HUES48 (cell line): Measurements from ENCODE around the gene ZBTB22.
A peak's percentile ranks its signal among the peaks of the same experiment; 100 is the strongest.

ENCODE experiments used
- H3K27ac ChIP-seq: one replicate; pipeline ENCODE4 v1.7.0; 2013; ENCODE audit warnings: low read depth, low read length, inconsistent platforms
- H3K27me3 ChIP-seq: 2 replicates; pipeline ENCODE4 v1.6.1; 2013; ENCODE audit warnings: mild to moderate bottlenecking, low read length; ENCODE audit not compliant: control insufficient read depth, insufficient read depth
- H3K36me3 ChIP-seq: 2 replicates; pipeline ENCODE4 v1.6.1; 2013; ENCODE audit warnings: low read length; ENCODE audit not compliant: control insufficient read depth, insufficient read depth
- H3K4me1 ChIP-seq: 2 replicates; pipeline ENCODE4 v1.6.1; 2013; ENCODE audit warnings: mild to moderate bottlenecking, low read length; ENCODE audit not compliant: control insufficient read depth, insufficient read depth
- H3K4me3 ChIP-seq: 2 replicates; pipeline ENCODE4 v1.5.1; 2013; ENCODE audit warnings: mild to moderate bottlenecking, low read depth, low read length
- H3K9ac ChIP-seq: 2 replicates; pipeline ENCODE4 v1.6.1; 2013; ENCODE audit warnings: mild to moderate bottlenecking, low read depth, low read length, moderate library complexity
- H3K9me3 ChIP-seq: 2 replicates; pipeline ENCODE4 v1.6.1; 2013; ENCODE audit warnings: low read length; ENCODE audit not compliant: control insufficient read depth, insufficient read depth

The ZBTB22 gene

GRCh38 chr6:33297956-33298772 lies 19.4 kb downstream of the ZBTB22 start:
- H3K36me3 ChIP-seq = peaks cover 27% of the 10 kb centered on the region
- peak overlapping the region; percentile 85 for H3K27ac ChIP-seq
- H3K27me3 ChIP-seq = no peaks in the 10 kb centered on the region
- peak overlapping the region; percentile 96 for H3K4me3 ChIP-seq
- no peak overlapping the region for H3K9ac ChIP-seq
- no peaks in the 10 kb centered on the region; the same call in 1 of the 2 replicates for H3K4me1 ChIP-seq
- no peaks in the 10 kb centered on the region for H3K9me3 ChIP-seq

GRCh38 chr6:33297406-33297955 lies 20.1 kb downstream of the ZBTB22 start:
- peaks cover 34% of the 10 kb centered on the region for H3K36me3 ChIP-seq
- no peaks in the 10 kb centered on the region; the same call in 1 of the 2 replicates for H3K4me1 ChIP-seq
- no peaks in the 10 kb centered on the region for H3K27me3 ChIP-seq
- no peaks in the 10 kb centered on the region for H3K9me3 ChIP-seq
- peak overlapping the region; percentile 96 for H3K4me3 ChIP-seq
- H3K9ac ChIP-seq = 0 out of 2 replicates have a peak overlapping the region, but pooled peaks have one; percentile 22
- H3K27ac ChIP-seq = peak overlapping the region; percentile 85

DNA sequence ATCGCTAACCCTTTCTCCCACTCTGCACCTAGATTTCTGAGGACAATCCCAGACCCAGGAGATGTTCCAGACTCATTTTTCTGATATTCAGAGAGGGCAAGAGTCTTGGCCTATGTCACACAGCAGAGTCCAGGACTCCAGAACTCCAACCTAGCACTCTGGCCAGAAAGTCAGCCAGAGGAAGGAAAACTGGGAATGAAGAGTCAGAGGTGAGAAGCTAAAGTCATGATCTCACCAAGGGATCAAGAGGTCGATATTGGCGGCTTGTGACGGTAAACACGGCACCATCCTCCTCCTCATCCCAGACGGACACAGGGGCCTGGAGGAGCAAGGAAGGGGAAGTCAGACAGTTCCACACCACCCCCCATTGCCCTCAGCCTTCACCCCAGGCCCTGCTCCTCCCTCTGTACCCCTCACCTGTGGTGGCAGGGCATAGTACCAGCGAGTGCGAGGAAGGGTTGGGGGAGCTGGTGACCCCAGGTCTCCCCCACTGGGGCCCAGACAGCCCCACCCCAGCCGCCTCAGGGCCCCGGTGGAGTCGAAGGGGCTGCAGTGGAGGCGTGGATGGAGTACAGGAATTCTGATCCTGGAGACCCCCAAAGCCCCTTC lies 20.6 kb downstream of the ZBTB22 start:
- Histone ChIP-seq H3K36me3 (peaks cover 40% of the 10 kb centered on the region), H3K27me3 (no peaks in the 10 kb centered on the region), H3K27ac (peak overlapping the region; percentile 85), H3K9ac (0 out of 2 replicates have a peak overlapping the region, but pooled peaks have one; percentile 22), H3K4me3 (peak overlapping the region; percentile 96), H3K4me1 (no peaks in the 10 kb centered on the region; the same call in 1 of the 2 replicates), H3K9me3 (no peaks in the 10 kb centered on the region)

DNA sequence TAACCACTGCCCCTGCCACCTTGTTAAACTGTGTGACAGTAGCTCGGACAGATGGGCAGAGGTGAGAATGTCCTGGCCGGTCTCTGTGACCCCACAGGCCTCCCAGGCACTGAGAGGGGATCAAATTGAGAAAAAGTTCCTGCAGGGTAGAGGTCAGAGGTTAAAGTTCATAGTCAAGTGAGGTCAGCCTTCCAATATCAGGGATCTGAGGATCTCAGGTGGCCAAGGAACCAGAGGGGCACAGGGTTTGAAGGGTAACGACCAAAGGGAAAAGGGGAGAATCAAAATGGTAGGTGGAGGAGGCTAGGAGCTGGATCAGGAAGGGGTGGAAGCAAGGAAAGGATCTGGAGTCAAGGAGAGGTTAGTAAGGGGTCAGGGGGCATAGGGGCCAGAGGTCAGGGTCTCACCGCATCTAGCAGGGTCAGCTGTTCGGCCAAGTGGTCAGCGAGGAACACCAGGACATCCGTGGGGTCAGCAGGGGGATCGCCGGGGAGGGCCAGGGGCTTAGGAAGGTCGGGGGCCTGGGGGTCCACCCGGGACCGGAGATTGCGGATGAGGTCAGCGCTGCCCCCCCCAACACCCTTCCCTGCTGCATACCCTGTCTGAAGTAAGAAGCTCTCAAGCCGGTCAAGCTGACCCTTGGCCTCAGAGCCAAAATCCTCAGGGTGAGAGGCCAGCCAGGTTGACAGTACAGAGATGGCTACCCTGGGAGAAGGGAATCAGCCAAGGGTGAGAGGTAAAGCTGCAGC lies 21.7 kb downstream of the ZBTB22 start:
- no peaks in the 10 kb centered on the region for H3K9me3 ChIP-seq
- peaks cover 51% of the 10 kb centered on the region for H3K36me3 ChIP-seq
- H3K27me3 ChIP-seq = no peaks in the 10 kb centered on the region
- no peak overlapping the region for H3K9ac ChIP-seq
- no peaks in the 10 kb centered on the region; the same call in 1 of the 2 replicates for H3K4me1 ChIP-seq
- H3K4me3 ChIP-seq = no peak overlapping the region
- no peak overlapping the region for H3K27ac ChIP-seq

GRCh38 chr6:33294086-33294823 lies 23.3 kb downstream of the ZBTB22 start:
- Histone ChIP-seq H3K4me3 (no peak overlapping the region), H3K9me3 (no peaks in the 10 kb centered on the region), H3K9ac (no peak overlapping the region), H3K27me3 (no peaks in the 10 kb centered on the region), H3K27ac (no peak overlapping the region), H3K36me3 (peaks cover 56% of the 10 kb centered on the region), H3K4me1 (no peaks in the 10 kb centered on the region; the same call in 1 of the 2 replicates)

- H3K4me1 ChIP-seq = no peaks in the 10 kb centered on the region; the same call in 1 of the 2 replicates
- H3K27ac ChIP-seq = no peak overlapping the region
- no peak overlapping the region for H3K9ac ChIP-seq
- H3K9me3 ChIP-seq = no peaks in the 10 kb centered on the region
- H3K27me3 ChIP-seq = no peaks in the 10 kb centered on the region
- H3K4me3 ChIP-seq = no peak overlapping the region
- peaks cover 56% of the 10 kb centered on the region for H3K36me3 ChIP-seq
Measured at GRCh38 chr6:33292996-33293682, 24.4 kb downstream of the ZBTB22 start.

DNA sequence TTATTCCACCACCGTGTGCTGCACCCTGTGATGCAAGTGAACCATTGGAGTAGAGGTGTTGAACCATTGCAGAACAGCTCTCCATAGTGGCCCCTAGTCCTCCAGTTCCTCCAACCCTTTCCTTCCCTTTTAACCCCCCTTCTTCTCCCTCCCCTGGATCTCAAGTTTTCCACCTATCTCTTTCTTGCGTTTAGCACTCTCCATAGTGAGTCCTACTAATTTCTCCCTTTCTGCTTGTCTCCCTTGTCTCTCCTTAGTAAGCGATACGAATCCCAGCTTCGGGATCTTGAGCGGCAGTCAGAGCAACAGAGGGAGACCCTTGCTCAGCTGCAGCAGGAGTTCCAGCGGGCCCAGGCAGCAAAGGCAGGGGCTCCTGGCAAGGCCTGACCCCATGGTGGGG lies 27.1 kb downstream of the ZBTB22 start:
- no peaks in the 10 kb centered on the region for H3K4me1 ChIP-seq
- H3K27me3 ChIP-seq = no peaks in the 10 kb centered on the region
- H3K4me3 ChIP-seq = peak overlapping the region; percentile 98
- H3K9ac ChIP-seq = no peak overlapping the region
- H3K36me3 ChIP-seq = peaks cover 69% of the 10 kb centered on the region
- no peak overlapping the region for H3K27ac ChIP-seq
- H3K9me3 ChIP-seq = no peaks in the 10 kb centered on the region

DNA sequence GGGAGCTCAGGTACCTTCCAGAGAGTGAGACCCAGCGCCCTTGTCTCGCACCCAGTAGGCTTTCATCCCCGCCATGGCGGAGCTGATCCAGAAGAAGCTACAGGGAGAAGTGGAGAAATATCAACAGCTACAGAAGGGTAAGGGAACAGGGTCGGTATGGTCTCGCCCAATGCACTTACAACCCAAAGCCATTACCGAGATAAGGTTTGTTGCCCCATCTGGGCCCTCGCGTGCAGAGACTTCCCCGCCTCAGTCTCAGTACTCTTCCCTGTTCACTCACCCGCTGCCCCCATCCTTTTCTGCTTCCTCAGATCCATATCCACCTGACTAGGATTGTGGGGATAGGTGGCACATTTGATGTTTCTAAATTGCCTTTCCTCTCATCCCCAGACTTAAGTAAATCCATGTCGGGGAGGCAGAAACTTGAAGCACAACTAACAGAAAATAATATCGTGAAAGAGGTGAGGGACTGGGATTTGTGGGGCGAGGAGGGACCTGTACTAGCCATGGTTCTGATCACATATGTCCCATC lies 27.7 kb downstream of the ZBTB22 start:
- Histone ChIP-seq H3K36me3 (peaks cover 69% of the 10 kb centered on the region), H3K27me3 (no peaks in the 10 kb centered on the region), H3K4me3 (peak overlapping the region; percentile 98), H3K9me3 (no peaks in the 10 kb centered on the region), H3K27ac (peak overlapping the region; percentile 21), H3K4me1 (no peaks in the 10 kb centered on the region), H3K9ac (peak overlapping the region; percentile 68)

GRCh38 chr6:33288921-33289783 lies 28.4 kb downstream of the ZBTB22 start, which contains the start of the genes PFDN6 and WDR46:
PFDN6 (plus strand) TSS chr6:33289601; CDS start chr6:33289857, 256 bp downstream.
WDR46 (minus strand) TSS chr6:33289239; CDS start chr6:33289170, 69 bp downstream.
- H3K9ac ChIP-seq = peak within 1 kb of the TSS; percentile 68
- no peaks in the 10 kb centered on the region for H3K9me3 ChIP-seq
- H3K27me3 ChIP-seq = no peaks in the 10 kb centered on the region
- peak within 1 kb of the TSS; percentile 21 for H3K27ac ChIP-seq
- H3K4me1 ChIP-seq = no peaks in the 10 kb centered on the region
- H3K4me3 ChIP-seq = peak within 1 kb of the TSS; percentile 98
- peaks cover 71% of the 10 kb centered on the region for H3K36me3 ChIP-seq
